GM21576 (cell line): ENCODE results near the gene JAK1.

Experiments
- ATAC-seq: cut with Tn5 transposase; IDR thresholded peaks from one replicate; pipeline ENCODE4 v1.9.1; 2021; ENCODE audit warnings: mild to moderate bottlenecking, moderate library complexity; ENCODE audit not compliant: unreplicated experiment

Gene JAK1

GRCh38 chr1:64873576-64873975 is 92.8 kb downstream of the JAK1 start:
- no peak for ATAC-seq

- ATAC-seq, result no peak
These were observed 94.3 kb downstream of the JAK1 start for GRCh38 chr1:64872067-64872466.

GRCh38 chr1:64871256-64871655 is 95.1 kb downstream of the JAK1 start:
- ATAC-seq, result no peak

- no peak for ATAC-seq
These were observed 99.1 kb downstream of the JAK1 start for GRCh38 chr1:64867266-64867665.

GRCh38 chr1:64866689-64867088 is 99.7 kb downstream of the JAK1 start:
- no peak for ATAC-seq

- no peak for ATAC-seq
These were observed 101.1 kb downstream of the JAK1 start for GRCh38 chr1:64865105-64865757.

- ATAC-seq, result peak; percentile 100
These were observed 102.1 kb downstream of the JAK1 start for GRCh38 chr1:64864018-64864940.

GRCh38 chr1:64861611-64862010 is 104.7 kb downstream of the JAK1 start:
- ATAC-seq, result no peak

GRCh38 chr1:64857347-64857746 is 109.0 kb downstream of the JAK1 start:
- no peak for ATAC-seq

- ATAC-seq, result no peak
These were observed 109.8 kb downstream of the JAK1 start for GRCh38 chr1:64856553-64856952.

GRCh38 chr1:64855557-64855956 is 110.8 kb downstream of the JAK1 start:
- no peak for ATAC-seq

- no peak for ATAC-seq
These were observed 111.7 kb downstream of the JAK1 start for GRCh38 chr1:64854674-64855073.

- no peak for ATAC-seq
These were observed 114.7 kb downstream of the JAK1 start for GRCh38 chr1:64851664-64852063.

GRCh38 chr1:64850846-64851245 is 115.5 kb downstream of the JAK1 start:
- ATAC-seq, result no peak

- ATAC-seq, result no peak
These were observed 116.4 kb downstream of the JAK1 start for GRCh38 chr1:64849942-64850341.

- ATAC-seq, result no peak
These were observed 117.5 kb downstream of the JAK1 start for GRCh38 chr1:64848803-64849202.

GRCh38 chr1:64848136-64848535 is 118.2 kb downstream of the JAK1 start:
- ATAC-seq, result no peak

- ATAC-seq, result no peak
These were observed 118.7 kb downstream of the JAK1 start for GRCh38 chr1:64847666-64848065.

GRCh38 chr1:64846573-64847430 is 119.5 kb downstream of the JAK1 start:
- ATAC-seq, result no peak

- no peak for ATAC-seq
These were observed 120.4 kb downstream of the JAK1 start for GRCh38 chr1:64845831-64846425.

- ATAC-seq, result no peak
These were observed 121.7 kb downstream of the JAK1 start for GRCh38 chr1:64844609-64845008.
